Right lobe of liver (tissue), 6 donors: Measurements from ENCODE around the gene CANX. TPM values are rescaled to one million over a fixed set of nuclear protein-coding genes. Genes with fewer than 3 reads are reported as not detected.
"Not testable (repeated sequence)": the region's sequence is repeated elsewhere in the genome, so short reads cannot be mapped to it uniquely, and the experiment has no call there.

Experiments used
- ATAC-seq, 4 donors: fragments of 200-7000 bp; cut with Tn5 transposase; one replicate each; pipeline ENCODE4 v1.9.1; 2020; ENCODE audit warnings: mild to moderate bottlenecking in 4 of 4, moderate library complexity in 4 of 4
- DNase-seq, 3 donors: peaks; one replicate each; pipeline ENCODE4 v3.0.0-alpha.2; 2020
- H3K27ac ChIP-seq, 3 donors: fragments of 200-600 bp; one replicate each; pipeline ENCODE4 v1.8.0; 2022
- H3K27me3 ChIP-seq, 2 donors: fragments of 200-600 bp; one replicate each; pipeline ENCODE4 v1.8.0; 2022
- H3K36me3 ChIP-seq, 4 donors: fragments of 200-600 bp; sonication (generic) in 1 of 4; one replicate each; pipeline versions ENCODE4 v1.5.1 to v1.8.0; 2017 to 2022; ENCODE audit warnings: control low read depth in 1 of 4
- H3K4me1 ChIP-seq, 4 donors: fragments of 200-600 bp; sonication (generic) in 1 of 4; one replicate each; pipeline versions ENCODE4 v1.5.1 to v1.8.0; 2017 to 2022; ENCODE audit warnings: control low read depth in 1 of 4
- H3K4me3 ChIP-seq, 3 donors: fragments of 200-600 bp; one replicate each; pipeline ENCODE4 v1.8.0; 2022
- H3K9me3 ChIP-seq, 4 donors: fragments of 200-600 bp; sonication (generic) in 1 of 4; one replicate each; pipeline versions ENCODE4 v1.5.1 to v1.8.0; 2017 to 2022; ENCODE audit warnings: control low read depth in 1 of 4
- CTCF ChIP-seq, 4 donors: fragments of 200-600 bp in 3 of 4; fragments of 450-650 bp in 1 of 4; IDR thresholded peaks; one replicate each; pipeline versions ENCODE4 v1.5.1 to v1.8.0; 2016 to 2022; ENCODE audit warnings: antibody characterized with exemption in 4 of 4, mild to moderate bottlenecking in 2 of 4
- POLR2A ChIP-seq: fragments of 450-650 bp; IDR thresholded peaks from one replicate; pipeline ENCODE4 v1.6.1; 2017; ENCODE audit warnings: antibody characterized with exemption, mild to moderate bottlenecking
- WGBS: methylation state at CpG from one replicate; pipeline ENCODE4 v1.1.6; 2018; ENCODE audit warnings: low coverage, low lambda C conversion rate; ENCODE audit not compliant: insufficient coverage; ENCODE audit errors: missing lambda C conversion rate; 5-methylcytosine and 5-hydroxymethylcytosine counted together
- intact Hi-C, 2 donors: fragments of 100-400 bp; cut with DNase I; formaldehyde crosslinking; loops; one replicate each; pipeline versions ENCODE4 v1.11.2 to v1.14.1; 2022
- total RNA-seq, 6 experiments: library from RNA; depleted of rRNA in 2 of 6; stranded (reverse); fragments of >200 nt in 2 of 6; fragmentation: NEBNext Ultra II Directional in 3 of 6; extraction: Animal tissue kit (Norgen Biotek cat#: 25700) in 3 of 6; gene quantifications; one replicate each; pipeline versions ENCODE4 v1.1.0 to v1.2.4, GENCODE V29; 2016 to 2023
- donor health status: DM: no; HTN: yes; CAD: no.
- donor health status: DM: no; HTN: no; CAD: no.
- donor health status: DM: no; HTN: no; CAD: no.
- donor health status: DM: no; HTN: yes; CAD: no.
- donor health status: DM: no; HTN: yes; CAD: no.

CANX gene
- total RNA-seq, 6 experiments from 2014 or later: 363 to 606 (median 456) TPM

GRCh38 chr5:179732918-179733771, 34.4 kb downstream of the CANX start:
- Histone ChIP-seq H3K27me3 (no peaks in the 10 kb centered on the region), H3K27ac (peak overlapping the region; percentile 85 to 94 (median 91)), H3K36me3 (peaks cover 0 to 27% (median 15%) of the 10 kb centered on the region in 4 donors), H3K9me3 (no peaks in the 10 kb centered on the region), H3K4me3 (peak overlapping the region; percentile 67 to 85 (median 73)), H3K4me1 (peaks cover 0 to 39% (median 0%) of the 10 kb centered on the region in 4 donors)
- intact Hi-C loops: no loop called here
- ATAC-seq (peak; percentile 19 to 60 (median 48)), DNase-seq (peak; percentile 44 to 73 (median 63))
- TF ChIP-seq CTCF (IDR thresholded peaks at IDR 0.05): no peak
- no peak for TF ChIP-seq POLR2A
- no CpG with 5 or more reads among the region's 101 CpGs for WGBS

- no peaks in the 10 kb centered on the region for H3K9me3 ChIP-seq
- TF ChIP-seq POLR2A (no peak), CTCF (IDR thresholded peaks at IDR 0.05) (no peak)
- WGBS: 0% methylated on average over 1 of the region's 2 CpGs
- H3K27me3 ChIP-seq: no peaks in the 10 kb centered on the region
- no peak for ATAC-seq
- intact Hi-C loops: no loop called here
- H3K4me3 ChIP-seq: peak overlapping the region; percentile 67 to 85 (median 73)
- peaks cover 0 to 39% (median 0%) of the 10 kb centered on the region in 4 donors for H3K4me1 ChIP-seq
- H3K27ac ChIP-seq: peak overlapping the region; percentile 85 to 94 (median 91)
- peaks cover 0 to 21% (median 12%) of the 10 kb centered on the region in 4 donors for H3K36me3 ChIP-seq
- DNase-seq: no peak
Measured at GRCh38 chr5:179733772-179734126, 35.0 kb downstream of the CANX start.

GRCh38 chr5:179734536-179735164, 35.9 kb downstream of the CANX start:
- DNase-seq: peak in 1 of 3 donors; percentile 35
- Histone ChIP-seq H3K36me3 (peaks cover 0 to 12% (median 4%) of the 10 kb centered on the region in 4 donors), H3K27me3 (no peaks in the 10 kb centered on the region), H3K9me3 (no peaks in the 10 kb centered on the region), H3K4me3 (peak overlapping the region in 1 of 3 donors; percentile 85), H3K27ac (peak overlapping the region in 1 of 3 donors; percentile 12), H3K4me1 (peaks cover 0 to 39% (median 0%) of the 10 kb centered on the region in 4 donors)
- intact Hi-C loops: no loop called here
- no peak for ATAC-seq
- 81% methylated on average over 12 of the region's 12 CpGs for WGBS
- no peak for TF ChIP-seq POLR2A

- H3K27me3 ChIP-seq: no peaks in the 10 kb centered on the region
- TF ChIP-seq POLR2A: no peak
- TF ChIP-seq CTCF (IDR thresholded peaks at IDR 0.05): no peak
- H3K4me3 ChIP-seq: no peak overlapping the region
- no peak overlapping the region for H3K27ac ChIP-seq
- 83% methylated on average over 4 of the region's 4 CpGs for WGBS
- no peak for ATAC-seq
- H3K9me3 ChIP-seq: no peaks in the 10 kb centered on the region
- intact Hi-C loops: no loop called here
- H3K36me3 ChIP-seq: no peaks in the 10 kb centered on the region
- H3K4me1 ChIP-seq: peaks cover 0 to 24% (median 0%) of the 10 kb centered on the region in 4 donors
- DNase-seq: no peak
Measured at GRCh38 chr5:179738742-179739141, 40.0 kb downstream of the CANX start.

GRCh38 chr5:179744106-179744505, 45.3 kb downstream of the CANX start:
- H3K4me1 ChIP-seq, intact Hi-C loops, H3K36me3 ChIP-seq, ATAC-seq, H3K9me3 ChIP-seq, H3K27me3 ChIP-seq, H3K4me3 ChIP-seq, DNase-seq, H3K27ac ChIP-seq: not testable (repeated sequence)
- WGBS: 96% methylated on average over 7 of the region's 7 CpGs
